ENCODE measurements around the gene ASB12.

The ASB12 gene

GRCh38 chrX:64188901-64189300 lies 41.5 kb downstream of the ASB12 start:
- DNase-seq (ENCODE audit: low spot score): no peak
- no peak for TF ChIP-seq CTCF (conservative IDR thresholded peaks at IDR 0.05; ENCODE audit: low read depth)
- no peak overlapping the region for H3K27ac ChIP-seq
- ChIA-PET CTCF (no interaction called here), POLR2A (ENCODE audit: low non-redundant PET) (no interaction called here)

GRCh38 chrX:64187762-64188150 lies 42.7 kb downstream of the ASB12 start:
- no peak for TF ChIP-seq CTCF (conservative IDR thresholded peaks at IDR 0.05; ENCODE audit: low read depth)
- CTCF ChIA-PET: interaction anchor here (0.6 kb wide), 1 partner anchor 9 kb away, joined by 5 read pairs; no protein-coding TSS in a partner anchor

GRCh38 chrX:64186974-64187761 lies 43.2 kb downstream of the ASB12 start:
- TF ChIP-seq CTCF (conservative IDR thresholded peaks at IDR 0.05; ENCODE audit: low read depth): no peak
- DNase-seq (ENCODE audit: low spot score): no peak
- ChIA-PET CTCF (interaction anchor here (0.6 kb wide), 1 partner anchor 10 kb away, joined by 5 read pairs; no protein-coding TSS in a partner anchor), POLR2A (ENCODE audit: low non-redundant PET) (no interaction called here)
- no peak overlapping the region for H3K27ac ChIP-seq

More at GRCh38 chrX:64187762-64188150, 42.7 kb downstream of the ASB12 start:
- DNase-seq (ENCODE audit: low spot score): no peak
- POLR2A ChIA-PET (ENCODE audit: low non-redundant PET): no interaction called here
- no peak overlapping the region for H3K27ac ChIP-seq

GRCh38 chrX:64184396-64184795 lies 46.0 kb downstream of the ASB12 start:
- no peak for TF ChIP-seq CTCF (conservative IDR thresholded peaks at IDR 0.05; ENCODE audit: low read depth)
- DNase-seq (ENCODE audit: low spot score): no peak
- no peak overlapping the region for H3K27ac ChIP-seq
- POLR2A ChIA-PET (ENCODE audit: low non-redundant PET): no interaction called here
- CTCF ChIA-PET: no interaction called here

GRCh38 chrX:64182208-64182607 lies 48.2 kb downstream of the ASB12 start:
- H3K27ac ChIP-seq: no peak overlapping the region
- POLR2A ChIA-PET (ENCODE audit: low non-redundant PET): no interaction called here
- no peak for TF ChIP-seq CTCF (conservative IDR thresholded peaks at IDR 0.05; ENCODE audit: low read depth)
- DNase-seq (ENCODE audit: low spot score): no peak
- CTCF ChIA-PET: no interaction called here

- TF ChIP-seq CTCF (conservative IDR thresholded peaks at IDR 0.05; ENCODE audit: low read depth): no peak
- CTCF ChIA-PET: no interaction called here
Observed at GRCh38 chrX:64176876-64177275, 53.5 kb downstream of the ASB12 start.

More at GRCh38 chrX:64176876-64177275, 53.5 kb downstream of the ASB12 start:
- no peak for DNase-seq (ENCODE audit: low spot score)
- POLR2A ChIA-PET (ENCODE audit: low non-redundant PET): no interaction called here
- H3K27ac ChIP-seq: no peak overlapping the region

All from RWPE1 (cell line).